Measurements from ENCODE around the gene DOK7.

DNA sequence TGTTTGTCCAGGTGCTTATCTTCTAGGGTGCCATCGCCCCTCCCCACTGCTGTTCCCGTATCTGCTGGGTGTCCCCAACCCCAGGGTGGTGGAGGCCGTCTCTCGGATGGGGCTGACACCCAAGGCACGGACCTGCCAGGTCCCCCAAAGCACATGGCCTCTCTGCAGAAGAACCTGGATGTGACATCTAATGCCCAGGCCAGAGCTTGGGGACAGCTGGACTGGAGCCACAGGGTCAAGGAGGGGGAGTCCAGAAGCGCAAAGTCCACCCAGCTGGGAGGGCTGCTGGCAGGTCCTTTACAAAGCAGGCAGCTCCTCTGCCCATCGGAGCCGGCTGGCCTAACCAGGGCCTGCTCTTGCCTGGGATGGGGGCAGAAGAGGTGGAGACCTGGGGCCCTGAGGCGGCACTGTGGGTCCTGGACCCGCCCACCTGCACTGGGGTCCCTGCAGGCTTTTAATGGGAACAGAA, 751 bp upstream of the DOK7 start:
- TF ChIP-seq, protein P1, sequence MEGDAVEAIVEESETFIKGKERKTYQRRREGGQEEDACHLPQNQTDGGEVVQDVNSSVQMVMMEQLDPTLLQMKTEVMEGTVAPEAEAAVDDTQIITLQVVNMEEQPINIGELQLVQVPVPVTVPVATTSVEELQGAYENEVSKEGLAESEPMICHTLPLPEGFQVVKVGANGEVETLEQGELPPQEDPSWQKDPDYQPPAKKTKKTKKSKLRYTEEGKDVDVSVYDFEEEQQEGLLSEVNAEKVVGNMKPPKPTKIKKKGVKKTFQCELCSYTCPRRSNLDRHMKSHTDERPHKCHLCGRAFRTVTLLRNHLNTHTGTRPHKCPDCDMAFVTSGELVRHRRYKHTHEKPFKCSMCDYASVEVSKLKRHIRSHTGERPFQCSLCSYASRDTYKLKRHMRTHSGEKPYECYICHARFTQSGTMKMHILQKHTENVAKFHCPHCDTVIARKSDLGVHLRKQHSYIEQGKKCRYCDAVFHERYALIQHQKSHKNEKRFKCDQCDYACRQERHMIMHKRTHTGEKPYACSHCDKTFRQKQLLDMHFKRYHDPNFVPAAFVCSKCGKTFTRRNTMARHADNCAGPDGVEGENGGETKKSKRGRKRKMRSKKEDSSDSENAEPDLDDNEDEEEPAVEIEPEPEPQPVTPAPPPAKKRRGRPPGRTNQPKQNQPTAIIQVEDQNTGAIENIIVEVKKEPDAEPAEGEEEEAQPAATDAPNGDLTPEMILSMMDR (IDR thresholded peaks at IDR 0.05; ENCODE audit: borderline replicate concordance, extremely low read depth, low read length, poor library complexity, severe bottlenecking): no peak
- no peak for TF ChIP-seq EZH2 (IDR thresholded peaks at IDR 0.05; ENCODE audit: borderline replicate concordance, low read depth, low read length, severe bottlenecking)
